Peyer's patch (tissue), 4 donors: ENCODE results near the gene EML4. TPM values are rescaled to one million over a fixed set of nuclear protein-coding genes. Genes with fewer than 3 reads are reported as not detected.
"Not testable (repeated sequence)": the region's sequence is repeated elsewhere in the genome, so short reads cannot be mapped to it uniquely, and the experiment has no call there.

ENCODE experiments used
- DNase-seq, 3 donors: peaks; one replicate each; pipeline ENCODE4 v3.0.0-alpha.2; 2017 to 2019
- H3K27ac ChIP-seq, 4 donors: fragments of 200-600 bp; sonication (generic); one replicate each; pipeline ENCODE4 v1.5.1; 2016 to 2019
- H3K27me3 ChIP-seq, 2 donors: fragments of 200-600 bp; sonication (generic); one replicate each; pipeline ENCODE4 v1.5.1; 2019
- H3K36me3 ChIP-seq, 3 donors: fragments of 200-600 bp; sonication (generic); one replicate each; pipeline ENCODE4 v1.5.1; 2016 to 2019
- H3K4me1 ChIP-seq, 4 donors: fragments of 200-600 bp; sonication (generic); one replicate each; pipeline ENCODE4 v1.5.1; 2016 to 2019
- H3K4me3 ChIP-seq, 4 donors: fragments of 200-600 bp; sonication (generic); 1 replicate in 3 of 4; 2 replicates in 1 of 4; pipeline ENCODE4 v1.5.1; 2016 to 2019; ENCODE audit warnings: mild to moderate bottlenecking in 1 of 4
- H3K9me3 ChIP-seq, 4 donors: fragments of 200-600 bp; sonication (generic); one replicate each; pipeline ENCODE4 v1.5.1; 2016 to 2019; ENCODE audit warnings: mild to moderate bottlenecking in 1 of 4
- POLR2A ChIP-seq, 2 donors: fragments of 450-650 bp; IDR thresholded peaks; one replicate each; pipeline ENCODE4 v1.5.1; 2017; ENCODE audit warnings: antibody characterized with exemption in 2 of 2, mild to moderate bottlenecking in 2 of 2, moderate library complexity in 2 of 2
- total RNA-seq, 4 donors: library from RNA; depleted of rRNA; stranded (reverse); fragments of >200 nt; gene quantifications; one replicate each; pipeline ENCODE4 v1.1.0, GENCODE V29; 2016
- TF ChIP-seq, protein P1 (sequence below), 6 experiments: fragments of 450-650 bp in 4 of 6; fragments of 200-600 bp in 2 of 6; sonication (generic) in 1 of 6; IDR thresholded peaks; one replicate each; pipeline ENCODE4 v1.5.1; 2017 to 2019; ENCODE audit warnings: antibody characterized with exemption in 6 of 6, mild to moderate bottlenecking in 3 of 6, moderate library complexity in 1 of 6

The EML4 gene
- total RNA-seq, 4 donors from 2014 or later, result 73.7 to 115 (median 84.4) TPM

DNA sequence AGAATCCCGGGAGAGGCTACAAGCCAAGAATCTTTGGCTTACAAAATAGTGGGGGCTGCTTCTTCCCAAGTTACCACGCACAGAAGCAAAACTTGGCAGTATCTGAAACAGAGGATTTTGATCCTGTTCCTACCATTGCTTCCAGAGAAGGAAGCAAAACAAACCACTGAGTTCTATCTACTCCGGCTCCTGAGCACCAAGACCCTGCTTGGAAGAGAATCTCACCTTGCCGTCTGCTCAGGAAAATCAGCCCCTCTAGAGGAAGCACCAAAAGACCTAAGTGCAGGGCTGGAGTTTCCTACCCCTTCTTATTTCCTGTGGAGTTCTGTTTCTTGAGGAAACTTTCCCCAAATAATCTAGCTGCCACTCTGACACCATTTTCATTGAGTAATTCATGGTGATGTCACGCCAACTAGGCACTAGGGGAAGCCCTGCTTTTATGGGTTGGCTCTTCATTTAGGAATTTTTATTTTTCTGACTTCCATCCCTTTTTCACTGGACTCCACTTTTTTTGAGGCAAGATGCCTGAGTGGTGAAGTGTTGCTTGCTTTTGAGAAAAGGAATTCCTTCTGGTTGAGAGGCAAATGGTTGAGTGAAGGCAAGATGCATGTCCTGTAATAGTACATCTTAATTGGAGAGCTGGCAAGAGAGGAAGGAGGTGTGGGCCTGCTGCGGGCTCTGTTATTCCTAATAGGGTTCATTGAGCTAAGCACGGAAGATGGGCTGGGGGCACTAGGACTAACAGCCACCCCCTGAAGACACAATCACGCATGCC, 36.8 kb upstream of the EML4 start:
- no peaks in the 10 kb centered on the region for H3K27me3 ChIP-seq
- TF ChIP-seq, protein P1, sequence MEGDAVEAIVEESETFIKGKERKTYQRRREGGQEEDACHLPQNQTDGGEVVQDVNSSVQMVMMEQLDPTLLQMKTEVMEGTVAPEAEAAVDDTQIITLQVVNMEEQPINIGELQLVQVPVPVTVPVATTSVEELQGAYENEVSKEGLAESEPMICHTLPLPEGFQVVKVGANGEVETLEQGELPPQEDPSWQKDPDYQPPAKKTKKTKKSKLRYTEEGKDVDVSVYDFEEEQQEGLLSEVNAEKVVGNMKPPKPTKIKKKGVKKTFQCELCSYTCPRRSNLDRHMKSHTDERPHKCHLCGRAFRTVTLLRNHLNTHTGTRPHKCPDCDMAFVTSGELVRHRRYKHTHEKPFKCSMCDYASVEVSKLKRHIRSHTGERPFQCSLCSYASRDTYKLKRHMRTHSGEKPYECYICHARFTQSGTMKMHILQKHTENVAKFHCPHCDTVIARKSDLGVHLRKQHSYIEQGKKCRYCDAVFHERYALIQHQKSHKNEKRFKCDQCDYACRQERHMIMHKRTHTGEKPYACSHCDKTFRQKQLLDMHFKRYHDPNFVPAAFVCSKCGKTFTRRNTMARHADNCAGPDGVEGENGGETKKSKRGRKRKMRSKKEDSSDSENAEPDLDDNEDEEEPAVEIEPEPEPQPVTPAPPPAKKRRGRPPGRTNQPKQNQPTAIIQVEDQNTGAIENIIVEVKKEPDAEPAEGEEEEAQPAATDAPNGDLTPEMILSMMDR (IDR thresholded peaks at IDR 0.05), result no peak
- TF ChIP-seq POLR2A (IDR thresholded peaks at IDR 0.05), result no peak

DNA sequence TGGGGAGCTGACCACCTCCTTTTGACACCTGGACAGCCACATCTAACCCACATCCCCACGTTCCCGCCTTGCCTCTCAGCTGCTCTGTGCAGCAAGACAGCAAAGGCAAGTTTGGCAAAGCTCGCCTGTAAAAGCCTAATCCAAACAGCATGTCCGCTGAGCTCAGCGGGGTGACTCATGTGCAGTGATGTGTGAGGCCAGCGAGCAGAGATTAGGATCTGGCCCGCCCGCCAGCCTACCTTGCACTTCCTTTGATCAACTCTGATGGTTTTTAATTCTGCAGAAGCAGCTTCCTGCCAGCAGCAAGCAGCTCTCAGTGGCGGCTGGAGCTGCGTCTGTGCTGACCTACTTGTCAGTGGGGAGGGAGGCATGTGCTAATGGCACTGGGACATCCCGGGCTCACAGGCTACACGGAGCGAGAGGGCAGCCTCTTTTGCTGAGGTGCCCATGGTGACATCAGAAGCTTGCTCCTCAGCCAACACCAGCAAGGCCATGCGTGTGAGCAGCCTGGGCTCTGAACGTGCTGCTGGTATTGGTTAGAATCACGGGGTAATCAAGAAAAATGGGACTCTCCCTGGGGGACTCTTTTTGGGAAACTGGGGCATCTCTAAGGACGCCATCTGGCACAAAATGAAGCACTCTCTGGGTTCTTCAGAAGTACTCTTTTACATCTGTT, 36.0 kb upstream of the EML4 start:
- peak; percentile 34 to 57 for TF ChIP-seq POLR2A (IDR thresholded peaks at IDR 0.05)
- TF ChIP-seq, protein P1 (IDR thresholded peaks at IDR 0.05), result no peak
- Histone ChIP-seq H3K4me3 (peak overlapping the region; percentile 2 to 27 (median 14)), H3K36me3 (no peaks in the 10 kb centered on the region), H3K27ac (peak overlapping the region; percentile 55 to 81 (median 76)), H3K27me3 (no peaks in the 10 kb centered on the region), H3K4me1 (peaks cover 0 to 49% (median 31%) of the 10 kb centered on the region in 4 donors), H3K9me3 (no peaks in the 10 kb centered on the region)
- DNase-seq, result peak; percentile 83 to 97 (median 93)

More for the DNA sequence above, 36.8 kb upstream of the EML4 start:
- Histone ChIP-seq H3K4me3 (peak overlapping the region in 3 of 4 donors; percentile 2 to 27 (median 6)), H3K27ac (peak overlapping the region; percentile 55 to 81 (median 76)), H3K9me3 (no peaks in the 10 kb centered on the region), H3K36me3 (no peaks in the 10 kb centered on the region), H3K4me1 (peaks cover 0 to 51% (median 34%) of the 10 kb centered on the region in 4 donors)
- DNase-seq, result no peak

DNA sequence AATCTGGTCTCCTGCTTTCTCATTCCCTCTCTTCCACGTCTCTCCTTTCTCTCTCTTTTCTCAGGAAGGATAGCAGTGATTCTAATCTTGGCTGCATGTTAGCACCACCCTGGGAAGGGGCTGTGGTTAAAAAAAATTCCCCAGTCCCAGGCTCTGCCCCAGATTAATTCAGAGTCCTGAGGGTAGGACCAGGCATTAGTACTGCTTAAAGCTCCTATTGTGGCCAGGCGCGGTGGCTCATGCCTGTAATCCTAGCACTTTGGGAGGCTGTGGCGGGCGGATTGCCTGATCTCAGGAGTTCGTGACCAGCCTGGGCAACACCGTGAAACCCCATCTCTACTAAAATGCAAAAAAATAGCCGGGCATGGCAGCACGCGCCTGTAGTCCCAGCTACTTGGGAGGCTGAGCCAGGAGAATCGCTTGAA, 35.4 kb upstream of the EML4 start:
- no peaks in the 10 kb centered on the region for H3K36me3 ChIP-seq
- H3K27me3 ChIP-seq, result no peaks in the 10 kb centered on the region
- no peak for TF ChIP-seq POLR2A (IDR thresholded peaks at IDR 0.05)
- TF ChIP-seq, protein P1 (IDR thresholded peaks at IDR 0.05), result no peak
- H3K4me1 ChIP-seq, result peaks cover 0 to 43% (median 26%) of the 10 kb centered on the region in 4 donors
- no peak for DNase-seq
- H3K27ac ChIP-seq, result peak overlapping the region; percentile 55 to 81 (median 76)
- no peak overlapping the region for H3K4me3 ChIP-seq
- no peaks in the 10 kb centered on the region for H3K9me3 ChIP-seq

DNA sequence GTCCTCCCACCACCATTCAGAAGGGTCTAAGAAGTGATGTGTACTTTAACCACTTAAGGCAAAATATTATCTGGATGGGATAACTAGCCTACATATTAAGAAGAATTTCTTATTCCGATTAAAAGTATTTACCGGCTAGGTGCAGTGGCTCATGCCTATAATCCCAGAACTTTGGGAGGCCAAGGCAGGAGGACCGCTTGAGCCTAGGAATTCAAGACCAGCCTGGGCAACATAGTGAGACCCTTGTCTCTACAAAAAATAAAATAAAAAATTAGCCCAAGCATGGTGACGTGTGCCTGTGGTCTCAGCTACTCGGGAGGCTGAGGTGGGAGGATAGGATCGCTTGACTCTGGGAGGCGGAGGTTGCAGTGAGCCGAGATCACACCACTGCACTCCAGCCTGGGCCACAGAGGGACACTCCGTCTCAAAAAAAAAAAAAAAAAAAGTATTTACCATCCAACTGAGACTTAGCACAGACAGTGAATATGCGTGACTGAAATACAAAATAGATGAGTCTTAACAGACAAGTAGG, 34.7 kb upstream of the EML4 start:
- H3K36me3 ChIP-seq, H3K27me3 ChIP-seq, H3K4me3 ChIP-seq, DNase-seq, H3K9me3 ChIP-seq: not testable (repeated sequence)
- H3K27ac ChIP-seq, result peak overlapping the region in 1 of 4 donors; percentile 81
- peaks cover 0 to 36% (median 21%) of the 10 kb centered on the region in 4 donors for H3K4me1 ChIP-seq

DNA sequence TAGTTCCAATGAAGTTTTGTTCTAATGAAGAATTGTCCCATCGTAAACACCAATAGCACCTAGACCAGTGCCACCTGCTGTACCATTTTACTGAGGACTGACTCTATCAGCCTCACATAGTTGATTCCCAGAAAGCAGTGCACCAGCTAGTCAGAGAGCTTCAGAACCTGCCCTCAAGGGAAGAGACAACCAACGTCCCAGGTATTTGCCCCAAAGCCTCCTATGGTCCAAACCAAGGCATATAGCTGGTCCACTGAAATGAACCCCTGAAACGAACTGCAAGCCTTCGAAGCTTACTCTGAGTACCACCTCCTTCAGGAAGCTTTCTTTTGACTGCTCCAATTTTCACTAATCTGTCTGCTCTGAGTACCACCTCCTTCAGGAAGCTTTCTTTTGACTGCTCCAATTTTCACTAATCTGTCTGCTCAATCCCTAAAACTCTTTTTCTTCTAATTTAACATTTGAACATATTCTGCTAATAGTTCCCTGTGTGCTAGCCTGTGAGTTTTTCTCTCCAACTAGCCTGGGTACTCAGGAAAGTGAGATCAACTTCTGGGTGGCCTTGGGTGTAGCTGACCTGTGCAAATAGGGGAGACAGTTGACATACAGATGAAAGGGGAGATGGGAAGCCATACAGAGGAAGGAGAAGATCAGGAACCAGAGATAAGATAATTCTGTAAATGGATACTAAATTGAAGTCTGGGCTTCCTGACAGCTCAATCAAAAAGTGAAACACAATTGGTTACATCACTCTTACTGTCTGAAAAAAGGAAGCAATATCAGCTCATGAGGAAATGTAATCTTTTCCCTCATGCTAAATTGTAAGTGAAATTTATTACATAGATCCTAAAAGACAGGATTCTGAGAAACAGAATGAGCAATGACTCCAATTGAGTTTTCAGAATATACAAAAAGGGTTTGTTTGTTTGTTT, 33.5 kb upstream of the EML4 start:
- no peaks in the 10 kb centered on the region for H3K27me3 ChIP-seq
- no peak for DNase-seq
- no peak overlapping the region for H3K4me3 ChIP-seq
- H3K9me3 ChIP-seq, result no peaks in the 10 kb centered on the region
- H3K4me1 ChIP-seq, result peaks cover 0 to 35% (median 19%) of the 10 kb centered on the region in 4 donors
- H3K27ac ChIP-seq, result peak overlapping the region in 2 of 4 donors; percentile 34 to 62
- no peaks in the 10 kb centered on the region for H3K36me3 ChIP-seq
- TF ChIP-seq, protein P1 (IDR thresholded peaks at IDR 0.05), result no peak
- TF ChIP-seq POLR2A (IDR thresholded peaks at IDR 0.05), result no peak
